ENCODE data around the gene WDR17.

The WDR17 gene

GRCh38 chr4:176052744-176053143, 12.9 kb upstream of the WDR17 start:
- TF ChIP-seq POLR2A (IDR thresholded peaks at IDR 0.05; ENCODE audit: low read length) (no peak), GATA1 (IDR thresholded peaks at IDR 0.05; ENCODE audit: low read depth, low read length) (no peak)
- DNase-seq, result no peak

- no peak for DNase-seq
- TF ChIP-seq POLR2A (IDR thresholded peaks at IDR 0.05; ENCODE audit: low read length), result no peak
- TF ChIP-seq GATA1 (IDR thresholded peaks at IDR 0.05; ENCODE audit: low read depth, low read length), result no peak
Observed at GRCh38 chr4:176053785-176054184, 11.9 kb upstream of the WDR17 start.

GRCh38 chr4:176054942-176055341, 10.7 kb upstream of the WDR17 start:
- no peak for DNase-seq
- TF ChIP-seq GATA1 (IDR thresholded peaks at IDR 0.05; ENCODE audit: low read depth, low read length) (no peak), POLR2A (IDR thresholded peaks at IDR 0.05; ENCODE audit: low read length) (no peak)

- no peak for DNase-seq
- TF ChIP-seq GATA1 (IDR thresholded peaks at IDR 0.05; ENCODE audit: low read depth, low read length) (no peak), POLR2A (IDR thresholded peaks at IDR 0.05; ENCODE audit: low read length) (no peak)
Observed at GRCh38 chr4:176063718-176064117, 1.9 kb upstream of the WDR17 start.

- TF ChIP-seq GATA1 (IDR thresholded peaks at IDR 0.05; ENCODE audit: low read depth, low read length), result no peak
- TF ChIP-seq POLR2A (IDR thresholded peaks at IDR 0.05; ENCODE audit: low read length), result no peak
Observed at GRCh38 chr4:176064539-176064938, 1.1 kb upstream of the WDR17 start.

GRCh38 chr4:176066757-176067156, 1.1 kb downstream of the WDR17 start:
- TF ChIP-seq POLR2A (IDR thresholded peaks at IDR 0.05; ENCODE audit: low read length) (no peak), GATA1 (IDR thresholded peaks at IDR 0.05; ENCODE audit: low read depth, low read length) (no peak)
- no peak for DNase-seq

More at GRCh38 chr4:176064539-176064938, 1.1 kb upstream of the WDR17 start:
- DNase-seq, result no peak

- DNase-seq, result no peak
- TF ChIP-seq POLR2A (IDR thresholded peaks at IDR 0.05; ENCODE audit: low read length) (no peak), GATA1 (IDR thresholded peaks at IDR 0.05; ENCODE audit: low read depth, low read length) (no peak)
Observed at GRCh38 chr4:176077561-176077960, 11.9 kb downstream of the WDR17 start.

- no peak for DNase-seq
- TF ChIP-seq POLR2A (IDR thresholded peaks at IDR 0.05; ENCODE audit: low read length) (no peak), GATA1 (IDR thresholded peaks at IDR 0.05; ENCODE audit: low read depth, low read length) (no peak)
Observed at GRCh38 chr4:176084769-176085168, 19.1 kb downstream of the WDR17 start.

- no peak for TF ChIP-seq POLR2A (IDR thresholded peaks at IDR 0.05; ENCODE audit: low read length)
- DNase-seq, result no peak
Observed at GRCh38 chr4:176090115-176090514, 24.5 kb downstream of the WDR17 start.

- TF ChIP-seq POLR2A (IDR thresholded peaks at IDR 0.05; ENCODE audit: low read length), result no peak
- TF ChIP-seq GATA1 (IDR thresholded peaks at IDR 0.05; ENCODE audit: low read depth, low read length), result no peak
- no peak for DNase-seq
Observed at GRCh38 chr4:176099314-176099713, 33.7 kb downstream of the WDR17 start.

GRCh38 chr4:176102414-176103063, 36.9 kb downstream of the WDR17 start:
- DNase-seq, result no peak
- no peak for TF ChIP-seq POLR2A (IDR thresholded peaks at IDR 0.05; ENCODE audit: low read length)
- TF ChIP-seq GATA1 (IDR thresholded peaks at IDR 0.05; ENCODE audit: low read depth, low read length), result no peak

GRCh38 chr4:176107695-176108094, 42.1 kb downstream of the WDR17 start:
- no peak for DNase-seq
- TF ChIP-seq GATA1 (IDR thresholded peaks at IDR 0.05; ENCODE audit: low read depth, low read length) (no peak), POLR2A (IDR thresholded peaks at IDR 0.05; ENCODE audit: low read length) (no peak)

GRCh38 chr4:176123710-176124407, 58.2 kb downstream of the WDR17 start:
- TF ChIP-seq GATA1 (IDR thresholded peaks at IDR 0.05; ENCODE audit: low read depth, low read length), result no peak
- TF ChIP-seq POLR2A (IDR thresholded peaks at IDR 0.05; ENCODE audit: low read length), result no peak
- peak; percentile 3 to 17 for DNase-seq

GRCh38 chr4:176125063-176125462, 59.4 kb downstream of the WDR17 start:
- no peak for TF ChIP-seq GATA1 (IDR thresholded peaks at IDR 0.05; ENCODE audit: low read depth, low read length)
- TF ChIP-seq POLR2A (IDR thresholded peaks at IDR 0.05; ENCODE audit: low read length), result no peak
- DNase-seq, result no peak

GRCh38 chr4:176134670-176135069, 69.0 kb downstream of the WDR17 start:
- TF ChIP-seq POLR2A (IDR thresholded peaks at IDR 0.05; ENCODE audit: low read length) (no peak), GATA1 (IDR thresholded peaks at IDR 0.05; ENCODE audit: low read depth, low read length) (no peak)
- no peak for DNase-seq

Measured in erythroblast (primary cell).